HepG2 (cell line): ENCODE results near the gene ACTN2. TPM values are rescaled to one million over a fixed set of nuclear protein-coding genes. Genes with fewer than 3 reads are reported as not detected.

Experiments
- ATAC-seq: fragments of 200-7000 bp; cut with Tn5 transposase; 3 replicates; pipeline ENCODE4 v1.9.1; 2020; ENCODE audit warnings: mild to moderate bottlenecking, moderate library complexity
- BruUV-seq: library from RNA; stranded (reverse); fragments of 400-500 nt; replicated peaks from 2 replicates; lab custom pipeline; 2021; lab: Mats Ljungman, UMichigan
- CTCF ChIA-PET: fragments of 300-600 bp; formaldehyde crosslinking; extraction: SDS; loops from one replicate; lab custom pipeline; 2021; ENCODE audit warnings: low total read pairs, inconsistent platforms, low intra/inter-chr PET ratio; lab: Yijun Ruan, JAX
- POLR2A ChIA-PET: fragments of 350-600 bp; sonication (Branson Sonifier 250); formaldehyde crosslinking; loops from one replicate; lab custom pipeline; 2020; ENCODE audit warnings: antibody characterized with exemption, inconsistent platforms; lab: Yijun Ruan, JAX
- DNase-seq: peaks from one replicate; pipeline ENCODE4 v3.0.0-alpha.2; 2015; ENCODE audit warnings: low spot score
- FAIRE-seq: peaks from 3 replicates; lab custom pipeline; 2011; peaks lifted over from hg19 to GRCh38; lab: Jason Lieb, UNC
- H2AFZ ChIP-seq: one replicate; pipeline ENCODE4 v1.6.1; 2011; ENCODE audit warnings: low read length, inconsistent platforms
- H3K27ac ChIP-seq: fragments of 300-600 bp; 3 replicates; pipeline ENCODE4 v1.8.0; 2011; ENCODE audit warnings: mixed run types, mild to moderate bottlenecking, mixed read lengths, low read length, inconsistent platforms; ENCODE audit not compliant: insufficient read depth; ENCODE audit errors: extremely low read length
- H3K27me3 ChIP-seq, 2 experiments: fragments of 200-600 bp in 1 of 2; 2 replicates in 1 of 2; 3 replicates in 1 of 2; pipeline versions ENCODE4 v1.6.0 to v1.8.0; 2011; ENCODE audit warnings: low read length in 2 of 2, mild to moderate bottlenecking in 2 of 2, moderate library complexity in 2 of 2, inconsistent platforms in 1 of 2; ENCODE audit not compliant: insufficient read depth in 2 of 2, control insufficient read depth in 1 of 2
- H3K36me3 ChIP-seq, 2 experiments: fragments of 200-600 bp in 1 of 2; replicated peaks in 1 of 2; 2 replicates in 1 of 2; 3 replicates in 1 of 2; pipeline versions ENCODE4 v1.5.1 to v1.8.0; 2011; ENCODE audit warnings: low read length in 2 of 2, inconsistent platforms in 1 of 2; ENCODE audit not compliant: insufficient read depth in 2 of 2, control insufficient read depth in 1 of 2
- H3K4me1 ChIP-seq: 2 replicates; pipeline ENCODE4 v1.5.1; 2012; ENCODE audit warnings: low read length, inconsistent platforms; ENCODE audit not compliant: insufficient read depth
- H3K4me2 ChIP-seq: 2 replicates; pipeline ENCODE4 v1.6.0; 2011; ENCODE audit warnings: low read depth, low read length, inconsistent platforms
- H3K4me3 ChIP-seq, 3 experiments: fragments of 200-600 bp in 1 of 3; sonication (generic), shearing (Covaris generic) in 1 of 3; replicated peaks in 1 of 3; 2 replicates each; pipeline ENCODE4 v1.5.1; 2011 to 2016; ENCODE audit warnings: low read length in 3 of 3, inconsistent platforms in 2 of 3, low read depth in 2 of 3, mild to moderate bottlenecking in 2 of 3, control low read depth in 1 of 3, mixed read lengths in 1 of 3; ENCODE audit not compliant: insufficient read depth in 1 of 3
- H3K79me2 ChIP-seq: one replicate; pipeline ENCODE4 v1.6.1; 2011; ENCODE audit warnings: low read length, inconsistent platforms; ENCODE audit not compliant: insufficient read depth
- H3K9ac ChIP-seq: 2 replicates; pipeline ENCODE4 v1.6.0; 2011; ENCODE audit warnings: mild to moderate bottlenecking, low read depth, low read length, inconsistent platforms; ENCODE audit not compliant: insufficient read depth
- H3K9me3 ChIP-seq: 2 replicates; pipeline ENCODE4 v1.5.1; 2012; ENCODE audit warnings: mild to moderate bottlenecking, low read length
- H4K20me1 ChIP-seq: 2 replicates; pipeline ENCODE4 v1.6.0; 2011; ENCODE audit warnings: inconsistent platforms, mild to moderate bottlenecking, low read length, moderate library complexity; ENCODE audit not compliant: insufficient read depth
- BHLHE40 ChIP-seq: IDR thresholded peaks from 2 replicates; pipeline ENCODE4 v1.6.1; 2011; ENCODE audit warnings: low read length, improper control_type of control experiment
- BORCS8-MEF2B ChIP-seq: sonication (generic); formaldehyde crosslinking; IDR thresholded peaks from 2 replicates; pipeline ENCODE4 v1.8.0; 2022; ENCODE audit warnings: mild to moderate bottlenecking, missing genetic modification reagents
- CEBPZ ChIP-seq: IDR thresholded peaks from 2 replicates; pipeline ENCODE4 v1.6.1; 2012; ENCODE audit warnings: low read length, improper control_type of control experiment
- KDM1A ChIP-seq: IDR thresholded peaks from 2 replicates; pipeline ENCODE4 v1.6.1; 2016; ENCODE audit warnings: missing compliant biosample characterization
- KIAA2018 ChIP-seq: sonication (generic); formaldehyde crosslinking; IDR thresholded peaks from 2 replicates; pipeline ENCODE4 v1.5.0; 2020; ENCODE audit warnings: mild to moderate bottlenecking, missing genetic modification reagents, borderline replicate concordance
- RCOR2 ChIP-seq: IDR thresholded peaks from 2 replicates; pipeline ENCODE4 v1.6.1; 2016; ENCODE audit warnings: missing biosample characterization, missing genetic modification reagents
- SNAPC2 ChIP-seq: sonication (generic); formaldehyde crosslinking; IDR thresholded peaks from 2 replicates; pipeline ENCODE4 v1.8.1; 2022; ENCODE audit warnings: mild to moderate bottlenecking, missing genetic modification reagents
- ZFYVE20 ChIP-seq: sonication (generic); formaldehyde crosslinking; IDR thresholded peaks from 2 replicates; pipeline ENCODE4 v1.8.0; 2023; ENCODE audit warnings: low read depth, mild to moderate bottlenecking, moderate library complexity, missing genetic modification reagents, borderline replicate concordance
- ZNF530 ChIP-seq: sonication (generic); formaldehyde crosslinking; IDR thresholded peaks from 2 replicates; pipeline ENCODE4 v1.5.0; 2020; ENCODE audit warnings: low read depth, mild to moderate bottlenecking, missing genetic modification reagents
- ZNF674 ChIP-seq: sonication (generic); formaldehyde crosslinking; IDR thresholded peaks from 2 replicates; pipeline ENCODE4 v1.5.0; 2020; ENCODE audit warnings: low read depth, mild to moderate bottlenecking, missing genetic modification reagents
- whole genome bisulfite sequencing: methylation state at CpG from one replicate; pipeline ENCODE4 v1.1.6; 2017; ENCODE audit warnings: low lambda C conversion rate; 5-methylcytosine and 5-hydroxymethylcytosine counted together
- in situ Hi-C: cut with HindIII; loops from 2 replicates; pipeline ENCODE4 v1.10.0; 2017; ENCODE audit warnings: low pct_unique_long_range_greater_than_20kb; ENCODE audit not compliant: extremely low pct_ligation_motif_present
- intact Hi-C: fragments of 100-400 bp; cut with micrococcal nuclease; formaldehyde crosslinking; loops from one replicate; pipeline ENCODE4 v1.10.0; 2022; ENCODE audit not compliant: unreplicated experiment
- polyA plus RNA-seq, 8 experiments: library from polyadenylated mRNA; depleted of rRNA in 3 of 8; stranded (reverse) in 7 of 8; unstranded in 1 of 8; fragments of >200 nt; fragmentation: Illumina TruSeq in 4 of 8; extraction: Trizol in 4 of 8; gene quantifications; 2 replicates each; pipeline versions ENCODE4 v1.2.1 to v1.2.3, GENCODE V29; 2011 to 2016; ENCODE audit warnings: low read depth in 4 of 8, missing spikeins in 1 of 8, mixed read lengths in 1 of 8; ENCODE audit not compliant: insufficient read depth in 1 of 8
- total RNA-seq, 5 experiments: library from RNA; depleted of rRNA; stranded (reverse); fragments of >200 nt; fragmentation: Illumina TruSeq; extraction: Trizol; gene quantifications; 2 replicates each; pipeline ENCODE4 v1.2.3, GENCODE V29; 2016; ENCODE audit warnings: low read depth in 1 of 5

Gene ACTN2
- total and polyA plus RNA-seq, 2 of the 13 experiments (the other 11 are each of a cell fraction or from before 2014, with no cell fraction given): 0.04 to 0.13 TPM

DNA sequence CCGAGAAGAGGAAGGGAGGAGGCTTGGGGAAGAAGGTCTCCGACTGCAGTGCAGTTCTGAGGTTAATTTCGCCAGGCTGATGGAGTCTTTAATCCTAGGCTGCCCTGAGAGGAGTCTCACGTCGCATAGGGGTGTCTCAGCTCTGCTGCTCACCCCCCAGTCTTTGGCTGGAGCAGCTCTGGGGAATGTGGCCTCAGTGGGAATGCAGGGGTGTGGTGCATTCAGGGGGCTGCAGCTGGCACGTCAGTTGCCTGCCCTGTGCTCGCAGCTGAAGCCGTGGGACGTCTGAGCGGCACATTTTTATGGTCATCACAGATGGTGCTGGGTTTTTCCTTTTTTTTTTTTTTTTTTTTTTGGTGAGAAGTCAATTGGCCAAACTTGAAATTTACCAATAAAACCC, 38.2 kb downstream of the ACTN2 start (continued):
- TF ChIP-seq KIAA2018 (CRISPR knock-in tag): no peak

DNA sequence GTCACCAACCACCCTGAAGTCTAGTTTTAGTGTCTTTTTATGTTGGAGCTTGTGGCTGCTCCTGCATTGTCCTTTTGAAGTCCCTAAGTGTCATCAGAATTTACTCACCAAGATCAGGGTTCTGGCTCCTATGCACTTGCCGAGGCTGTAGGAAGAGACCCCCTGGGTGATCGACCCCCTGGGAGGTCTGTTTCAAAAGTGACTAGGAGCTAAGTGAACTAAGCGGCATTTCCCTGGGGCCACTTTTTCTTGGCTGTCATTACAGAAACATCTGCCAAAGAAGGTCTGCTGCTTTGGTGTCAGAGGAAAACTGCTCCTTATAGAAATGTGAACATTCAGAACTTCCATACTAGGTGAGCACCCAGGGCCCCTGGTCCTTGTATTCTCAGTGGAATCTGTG, 39.4 kb downstream of the ACTN2 start:
- intact Hi-C loops: no loop called here
- ChIA-PET POLR2A (no interaction called here), CTCF (no interaction called here)
- in situ Hi-C loops: no loop called here
- 28% methylated on average over 3 of the region's 3 CpGs for WGBS
- H3K27ac ChIP-seq: no peak overlapping the region
- H3K79me2 ChIP-seq: no peaks in the 10 kb centered on the region
- H3K9me3 ChIP-seq: no peaks in the 10 kb centered on the region
- no peaks in the 10 kb centered on the region for H3K36me3 ChIP-seq
- H3K9ac ChIP-seq: no peak overlapping the region
- peaks cover 0 to 17% of the 10 kb centered on the region in 2 experiments; a peak in 3 of 5 replicates for H3K27me3 ChIP-seq
- ATAC-seq: no peak
- no peak overlapping the region for H3K4me2 ChIP-seq
- no peak for DNase-seq
- no peak overlapping the region for H3K4me3 ChIP-seq
- peaks cover 7% of the 10 kb centered on the region for H3K4me1 ChIP-seq
- BruUV-seq: no TSS peak
- no peak overlapping the region for H2AFZ ChIP-seq
- no peaks in the 10 kb centered on the region for H4K20me1 ChIP-seq
- TF ChIP-seq ZNF674 (CRISPR knock-in tag) (no peak), KDM1A (CRISPR knock-in tag) (no peak), BORCS8-MEF2B (CRISPR knock-in tag) (no peak), SNAPC2 (CRISPR knock-in tag) (no peak), CEBPZ (no peak), ZNF530 (no peak), ZFYVE20 (CRISPR knock-in tag) (no peak), BHLHE40 (no peak), RCOR2 (CRISPR knock-in tag) (no peak)
- FAIRE-seq: no peak
